ENCODE results near the gene PLXDC1. TPM values are rescaled to one million over a fixed set of nuclear protein-coding genes. Genes with fewer than 3 reads are reported as not detected.

The PLXDC1 gene
- total RNA-seq, 2 experiments from 2014 or later = 7.2 to 7.3 TPM

DNA sequence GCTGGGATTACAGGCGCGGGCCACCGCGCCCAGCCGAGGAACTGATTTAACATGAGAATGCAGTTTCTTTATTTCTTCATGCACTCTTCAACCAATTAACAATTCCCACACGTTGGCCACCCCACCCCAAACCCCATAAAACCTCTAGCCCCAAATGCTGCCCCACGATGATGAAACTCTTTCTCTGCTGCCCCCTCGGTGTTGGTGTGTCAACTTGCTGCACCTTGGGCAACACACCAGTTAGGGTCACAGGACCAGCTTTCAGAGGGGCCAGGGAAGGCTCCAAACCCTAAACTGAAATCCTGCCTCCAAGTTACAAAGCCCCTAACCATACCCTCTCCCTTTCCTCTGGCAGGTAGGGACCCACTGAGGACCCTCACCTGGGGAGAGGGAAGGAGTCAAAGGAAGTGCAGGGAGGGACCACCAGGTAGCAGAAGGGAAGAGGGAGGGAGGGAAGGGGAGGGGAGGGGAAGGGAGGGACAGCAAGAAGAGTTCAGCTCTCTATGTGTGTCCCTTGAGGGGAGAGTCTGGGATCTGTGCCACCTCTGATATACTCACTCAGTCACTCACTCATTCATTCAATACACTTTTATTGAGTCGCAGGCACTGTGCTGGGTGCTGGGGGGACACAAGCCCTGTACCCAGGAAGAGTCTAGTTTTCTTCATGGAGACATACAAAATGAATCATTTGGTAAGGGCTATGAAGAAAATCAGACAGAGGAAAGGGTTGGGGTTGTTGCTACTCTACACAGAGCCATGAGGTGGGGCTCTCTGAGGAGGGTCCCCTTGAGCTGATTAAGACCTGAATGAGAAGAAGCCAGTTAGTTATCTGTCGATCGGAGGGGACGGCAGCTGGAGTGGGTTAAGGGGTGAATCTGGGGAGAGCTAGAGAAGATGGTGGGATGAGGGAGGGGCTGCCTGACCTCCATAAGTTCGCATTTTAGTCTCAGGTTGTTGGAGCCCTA lies 3.9 kb downstream of the PLXDC1 start:
- ChIA-PET CTCF (interaction anchor here (0.9 to 7.5 kb wide), 4 partner anchors 17 to 165 kb away, joined by 3 to 229 read pairs (median 4); no protein-coding TSS in a partner anchor), POLR2A (no interaction called here)
- DNase-seq = no peak
- Mint-ChIP-seq H3K36me3 (ENCODE audit: low read depth) (no peaks in the 10 kb centered on the region), H3K4me1 (peaks cover 14% of the 10 kb centered on the region), H3K27me3 (peaks cover 34% of the 10 kb centered on the region), H3K9me3 (no peaks in the 10 kb centered on the region), H3K4me3 (no peak overlapping the region), H3K27ac (no peak overlapping the region)

DNA sequence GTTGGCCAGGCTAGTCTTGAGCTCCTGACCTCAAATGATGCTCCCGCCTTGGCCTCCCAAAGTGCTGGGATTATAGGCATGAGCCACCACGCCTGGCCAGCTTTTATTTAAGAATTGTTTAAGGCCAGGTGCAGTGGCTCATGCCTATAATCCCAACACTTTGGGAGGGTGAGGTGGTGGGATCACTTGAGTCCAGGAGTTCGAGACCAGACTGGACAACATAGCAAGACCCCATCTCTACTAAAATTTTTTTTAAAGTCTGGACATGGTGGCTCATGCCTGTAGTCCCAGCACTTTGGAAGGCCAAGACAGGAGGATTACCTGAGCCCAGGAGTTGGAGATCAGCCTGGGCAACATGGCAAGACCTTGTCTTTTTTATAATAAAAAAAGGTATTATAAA lies 5.2 kb downstream of the PLXDC1 start:
- Mint-ChIP-seq H3K4me1 (peaks cover 5% of the 10 kb centered on the region), H3K27ac (no peak overlapping the region), H3K36me3 (ENCODE audit: low read depth) (no peaks in the 10 kb centered on the region), H3K4me3 (no peak overlapping the region), H3K9me3 (no peaks in the 10 kb centered on the region), H3K27me3 (peaks cover 27% of the 10 kb centered on the region)
- ChIA-PET CTCF (interaction anchor here (1.2 to 1.4 kb wide), 2 partner anchors 19 to 54 kb away, joined by 3 read pairs; no protein-coding TSS in a partner anchor), POLR2A (no interaction called here)
- DNase-seq = no peak

DNA sequence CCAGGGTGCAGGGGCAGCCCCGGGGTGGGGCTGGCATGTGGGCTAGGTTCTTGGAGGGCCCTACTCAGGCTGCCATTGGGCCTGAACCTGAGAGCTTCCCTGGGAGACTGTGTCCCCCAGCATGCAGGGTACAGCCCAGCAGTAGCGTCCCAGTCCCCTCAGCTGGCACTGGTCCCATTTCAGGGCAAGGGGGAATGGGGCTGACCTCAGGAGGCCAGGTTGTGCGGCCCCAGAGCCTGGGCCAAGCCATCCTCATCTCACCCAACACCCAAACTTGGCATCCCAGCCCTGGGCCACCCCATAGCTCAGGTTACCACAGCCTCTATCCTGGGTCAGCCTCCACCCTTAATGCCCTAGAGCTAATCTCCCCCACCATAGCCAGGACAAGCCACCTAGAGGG lies 6.3 kb downstream of the PLXDC1 start:
- Mint-ChIP-seq H3K27ac (no peak overlapping the region), H3K4me1 (peaks cover under 1% of the 10 kb centered on the region), H3K9me3 (no peaks in the 10 kb centered on the region), H3K4me3 (no peak overlapping the region), H3K27me3 (peaks cover 17% of the 10 kb centered on the region), H3K36me3 (ENCODE audit: low read depth) (no peaks in the 10 kb centered on the region)
- POLR2A ChIA-PET = no interaction called here
- DNase-seq = no peak
- CTCF ChIA-PET = interaction anchor here (1.4 to 1.8 kb wide), 2 partner anchors 20 to 52 kb away, joined by 3 to 7 read pairs; no protein-coding TSS in a partner anchor

- H3K4me1 Mint-ChIP-seq = no peaks in the 10 kb centered on the region
- DNase-seq = no peak
- H3K4me3 Mint-ChIP-seq = no peak overlapping the region
- peaks cover 10% of the 10 kb centered on the region for H3K27me3 Mint-ChIP-seq
- ChIA-PET POLR2A (no interaction called here), CTCF (interaction anchor here (0.6 to 1.8 kb wide), 4 partner anchors 9 to 91 kb away, joined by 3 to 7 read pairs (median 4); no protein-coding TSS in a partner anchor)
- H3K9me3 Mint-ChIP-seq = no peaks in the 10 kb centered on the region
- H3K27ac Mint-ChIP-seq = no peak overlapping the region
- H3K36me3 Mint-ChIP-seq (ENCODE audit: low read depth) = no peaks in the 10 kb centered on the region
Measured at GRCh38 chr17:39144416-39144840, 7.0 kb downstream of the PLXDC1 start.

DNA sequence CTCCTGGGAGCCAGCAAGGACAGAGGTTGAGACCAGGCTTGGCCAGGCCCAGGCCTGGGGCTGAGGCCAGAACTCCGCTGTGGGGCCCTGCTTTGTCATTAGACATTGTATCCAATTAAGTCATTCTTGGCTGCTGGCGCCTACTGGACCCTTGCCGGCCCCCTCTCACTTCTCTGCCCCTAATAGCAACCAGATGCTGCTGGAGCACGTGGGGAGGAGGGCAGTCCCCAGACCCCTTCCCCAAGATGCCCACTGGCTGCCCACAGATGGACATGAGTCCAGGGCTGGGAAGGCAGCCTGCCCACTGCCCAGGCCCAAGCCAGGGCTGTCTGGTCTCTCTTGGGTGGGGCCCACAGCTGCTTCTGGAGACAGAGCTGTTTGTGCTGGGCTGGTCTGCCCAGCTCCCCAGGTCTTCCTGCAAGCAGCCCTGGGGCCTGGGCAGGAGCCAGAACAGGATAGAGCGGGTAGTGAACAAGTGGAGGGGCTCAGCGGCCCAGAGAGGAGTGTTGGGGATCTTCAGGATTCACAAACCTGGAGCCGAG lies 7.8 kb downstream of the PLXDC1 start:
- Mint-ChIP-seq H3K36me3 (ENCODE audit: low read depth) (no peaks in the 10 kb centered on the region), H3K27me3 (peaks cover 3% of the 10 kb centered on the region), H3K27ac (no peak overlapping the region), H3K4me1 (no peaks in the 10 kb centered on the region), H3K9me3 (no peaks in the 10 kb centered on the region), H3K4me3 (no peak overlapping the region)
- ChIA-PET CTCF (interaction anchor here (0.6 kb wide), 1 partner anchor 91 kb away, joined by 5 read pairs; no protein-coding TSS in a partner anchor), POLR2A (no interaction called here)
- no peak for DNase-seq

DNA sequence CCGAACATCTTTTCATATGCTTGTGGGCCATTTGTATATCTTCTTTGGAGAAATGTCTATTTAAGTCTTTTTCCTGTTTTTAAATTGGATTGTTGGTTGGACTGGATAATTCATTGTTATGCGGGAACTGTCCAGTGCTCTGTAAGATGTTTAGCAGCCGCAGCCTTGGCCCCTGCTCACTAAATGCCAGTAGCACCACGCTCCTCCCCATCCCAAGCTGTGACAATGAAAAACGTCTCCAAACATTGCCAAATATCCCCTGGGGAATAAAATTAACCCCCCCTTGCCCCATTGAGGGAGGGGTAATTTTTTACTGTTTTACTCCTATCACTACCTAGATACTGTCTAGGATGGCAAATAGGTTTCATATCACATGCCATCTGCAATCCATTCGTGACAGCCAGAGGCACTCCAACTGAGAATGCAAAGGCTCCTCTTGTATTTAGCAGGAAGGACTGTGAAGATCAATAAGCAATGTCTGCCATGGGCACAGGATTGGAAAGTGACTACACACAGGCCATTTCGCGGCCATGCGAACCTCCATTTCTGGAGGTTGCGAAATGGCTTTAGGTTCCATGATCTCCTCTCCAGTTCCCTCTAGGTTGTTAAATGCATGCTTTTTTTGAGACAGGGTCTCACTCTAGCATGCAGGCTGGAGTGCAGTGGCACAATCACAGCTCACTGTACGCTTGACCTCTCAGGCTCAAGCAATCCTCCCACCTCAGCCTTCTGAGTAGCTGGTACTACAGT lies 9.3 kb downstream of the PLXDC1 start:
- no peak for DNase-seq
- Mint-ChIP-seq H3K9me3 (no peaks in the 10 kb centered on the region), H3K27me3 (no peaks in the 10 kb centered on the region), H3K27ac (no peak overlapping the region), H3K36me3 (ENCODE audit: low read depth) (no peaks in the 10 kb centered on the region), H3K4me3 (no peak overlapping the region), H3K4me1 (no peaks in the 10 kb centered on the region)
- ChIA-PET POLR2A (no interaction called here), CTCF (no interaction called here)

- POLR2A ChIA-PET = no interaction called here
- H3K4me1 Mint-ChIP-seq = no peaks in the 10 kb centered on the region
- no peak overlapping the region for H3K4me3 Mint-ChIP-seq
- no peak for DNase-seq
- H3K27ac Mint-ChIP-seq = no peak overlapping the region
- CTCF ChIA-PET = no interaction called here
- H3K36me3 Mint-ChIP-seq (ENCODE audit: low read depth) = no peaks in the 10 kb centered on the region
- H3K27me3 Mint-ChIP-seq = no peaks in the 10 kb centered on the region
- no peaks in the 10 kb centered on the region for H3K9me3 Mint-ChIP-seq
Measured at GRCh38 chr17:39141294-39141693, 10.1 kb downstream of the PLXDC1 start.

DNA sequence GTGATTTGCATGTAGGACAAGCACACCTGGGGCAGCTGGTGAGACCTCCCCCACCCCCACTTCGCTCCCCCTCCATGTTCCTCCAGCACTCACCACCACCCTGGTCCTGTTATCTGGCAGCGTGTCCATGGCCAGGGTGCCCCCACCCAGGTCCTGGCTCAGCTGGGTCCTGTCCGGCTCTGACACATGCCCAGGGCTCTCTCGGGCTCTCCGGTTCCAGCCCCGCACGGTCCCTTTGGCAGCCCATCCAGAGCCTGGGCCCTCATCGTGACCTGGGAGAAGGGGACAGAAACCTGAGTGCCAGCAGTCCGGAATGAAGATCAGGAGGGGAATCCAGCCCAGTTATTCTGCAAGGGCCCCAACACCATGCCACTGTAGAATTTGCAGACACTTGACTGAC lies 11.9 kb downstream of the PLXDC1 start:
- H3K27me3 Mint-ChIP-seq = no peaks in the 10 kb centered on the region
- H3K4me3 Mint-ChIP-seq = no peak overlapping the region
- H3K9me3 Mint-ChIP-seq = no peaks in the 10 kb centered on the region
- H3K27ac Mint-ChIP-seq = no peak overlapping the region
- POLR2A ChIA-PET = interaction anchor here (1.0 kb wide), 1 partner anchor 13 kb away, joined by 3 read pairs; no protein-coding TSS in a partner anchor
- no peaks in the 10 kb centered on the region for H3K36me3 Mint-ChIP-seq (ENCODE audit: low read depth)
- DNase-seq = no peak
- CTCF ChIA-PET = no interaction called here
- H3K4me1 Mint-ChIP-seq = no peaks in the 10 kb centered on the region

GRCh38 chr17:39139161-39139511 lies 12.3 kb downstream of the PLXDC1 start:
- H3K27ac Mint-ChIP-seq = no peak overlapping the region
- H3K4me3 Mint-ChIP-seq = no peak overlapping the region
- no peaks in the 10 kb centered on the region for H3K4me1 Mint-ChIP-seq
- no peaks in the 10 kb centered on the region for H3K9me3 Mint-ChIP-seq
- no peaks in the 10 kb centered on the region for H3K27me3 Mint-ChIP-seq
- no peak for DNase-seq
- no peaks in the 10 kb centered on the region for H3K36me3 Mint-ChIP-seq (ENCODE audit: low read depth)
- CTCF ChIA-PET = interaction anchor here (0.6 kb wide), 1 partner anchor 14 kb away, joined by 4 read pairs; no protein-coding TSS in a partner anchor
- POLR2A ChIA-PET = interaction anchor here (1.0 kb wide), 1 partner anchor 14 kb away, joined by 3 read pairs; no protein-coding TSS in a partner anchor

- DNase-seq = no peak
- Mint-ChIP-seq H3K4me1 (no peaks in the 10 kb centered on the region), H3K27ac (no peak overlapping the region), H3K4me3 (no peak overlapping the region), H3K36me3 (ENCODE audit: low read depth) (no peaks in the 10 kb centered on the region), H3K9me3 (no peaks in the 10 kb centered on the region), H3K27me3 (no peaks in the 10 kb centered on the region)
- ChIA-PET POLR2A (no interaction called here), CTCF (interaction anchor here (0.6 kb wide), 1 partner anchor 15 kb away, joined by 4 read pairs; no protein-coding TSS in a partner anchor)
Measured at GRCh38 chr17:39138431-39139160, 12.8 kb downstream of the PLXDC1 start.

- no peak overlapping the region for H3K4me3 Mint-ChIP-seq
- no peaks in the 10 kb centered on the region for H3K4me1 Mint-ChIP-seq
- CTCF ChIA-PET = interaction anchor here (1.0 to 1.1 kb wide), 2 partner anchors 65 to 103 kb away, joined by 3 read pairs; no protein-coding TSS in a partner anchor
- POLR2A ChIA-PET = no interaction called here
- H3K27ac Mint-ChIP-seq = no peak overlapping the region
- no peaks in the 10 kb centered on the region for H3K36me3 Mint-ChIP-seq (ENCODE audit: low read depth)
- H3K27me3 Mint-ChIP-seq = no peaks in the 10 kb centered on the region
- no peaks in the 10 kb centered on the region for H3K9me3 Mint-ChIP-seq
- no peak for DNase-seq
Measured at GRCh38 chr17:39134878-39135277, 16.6 kb downstream of the PLXDC1 start.

DNA sequence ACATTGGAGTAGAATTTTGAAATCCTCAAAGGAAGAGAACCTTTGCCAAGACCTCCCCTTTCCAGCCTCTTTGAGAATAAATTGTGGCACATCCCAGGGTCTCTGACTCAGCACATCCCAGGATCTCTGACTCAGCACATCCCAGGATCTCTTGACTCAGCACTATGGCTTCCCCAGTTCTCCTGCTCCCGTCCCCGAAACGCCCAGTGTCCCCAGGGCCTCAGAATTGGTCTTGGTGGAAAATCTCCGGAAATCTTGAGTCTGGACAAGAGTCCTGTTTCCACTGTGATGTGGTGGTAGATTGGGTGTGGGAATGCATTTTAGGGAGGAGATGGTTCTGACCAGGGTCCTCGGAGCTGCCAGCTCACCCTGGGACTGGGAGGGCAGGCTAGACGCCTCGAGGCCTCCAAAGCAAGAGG lies 19.2 kb downstream of the PLXDC1 start:
- no peaks in the 10 kb centered on the region for H3K36me3 Mint-ChIP-seq (ENCODE audit: low read depth)
- H3K27ac Mint-ChIP-seq = no peak overlapping the region
- POLR2A ChIA-PET = no interaction called here
- H3K27me3 Mint-ChIP-seq = no peaks in the 10 kb centered on the region
- H3K4me3 Mint-ChIP-seq = no peak overlapping the region
- H3K4me1 Mint-ChIP-seq = no peaks in the 10 kb centered on the region
- DNase-seq = no peak
- CTCF ChIA-PET = no interaction called here
- H3K9me3 Mint-ChIP-seq = no peaks in the 10 kb centered on the region

Measured in activated CD4-positive, alpha-beta memory T cell treated with anti-CD3 and anti-CD28 coated beads, Interleukin-2, amount 10 ng/mL, durations not matched to agents 7 days and 5 days (primary cell).